Stimulated activated CD8-positive, alpha-beta memory T cell treated with anti-CD3 and anti-CD28 coated beads, Interleukin-4, amount 100 ng/mL, for 48 hours (primary cell): Measurements from ENCODE around the gene MROH2A.
"Not testable (repeated sequence)": the region's sequence is repeated elsewhere in the genome, so short reads cannot be mapped to it uniquely, and the experiment has no call there.

Source experiments
- DNase-seq: peaks from one replicate; pipeline ENCODE4 v3.0.0-alpha.2; 2020

Gene MROH2A, protein sequence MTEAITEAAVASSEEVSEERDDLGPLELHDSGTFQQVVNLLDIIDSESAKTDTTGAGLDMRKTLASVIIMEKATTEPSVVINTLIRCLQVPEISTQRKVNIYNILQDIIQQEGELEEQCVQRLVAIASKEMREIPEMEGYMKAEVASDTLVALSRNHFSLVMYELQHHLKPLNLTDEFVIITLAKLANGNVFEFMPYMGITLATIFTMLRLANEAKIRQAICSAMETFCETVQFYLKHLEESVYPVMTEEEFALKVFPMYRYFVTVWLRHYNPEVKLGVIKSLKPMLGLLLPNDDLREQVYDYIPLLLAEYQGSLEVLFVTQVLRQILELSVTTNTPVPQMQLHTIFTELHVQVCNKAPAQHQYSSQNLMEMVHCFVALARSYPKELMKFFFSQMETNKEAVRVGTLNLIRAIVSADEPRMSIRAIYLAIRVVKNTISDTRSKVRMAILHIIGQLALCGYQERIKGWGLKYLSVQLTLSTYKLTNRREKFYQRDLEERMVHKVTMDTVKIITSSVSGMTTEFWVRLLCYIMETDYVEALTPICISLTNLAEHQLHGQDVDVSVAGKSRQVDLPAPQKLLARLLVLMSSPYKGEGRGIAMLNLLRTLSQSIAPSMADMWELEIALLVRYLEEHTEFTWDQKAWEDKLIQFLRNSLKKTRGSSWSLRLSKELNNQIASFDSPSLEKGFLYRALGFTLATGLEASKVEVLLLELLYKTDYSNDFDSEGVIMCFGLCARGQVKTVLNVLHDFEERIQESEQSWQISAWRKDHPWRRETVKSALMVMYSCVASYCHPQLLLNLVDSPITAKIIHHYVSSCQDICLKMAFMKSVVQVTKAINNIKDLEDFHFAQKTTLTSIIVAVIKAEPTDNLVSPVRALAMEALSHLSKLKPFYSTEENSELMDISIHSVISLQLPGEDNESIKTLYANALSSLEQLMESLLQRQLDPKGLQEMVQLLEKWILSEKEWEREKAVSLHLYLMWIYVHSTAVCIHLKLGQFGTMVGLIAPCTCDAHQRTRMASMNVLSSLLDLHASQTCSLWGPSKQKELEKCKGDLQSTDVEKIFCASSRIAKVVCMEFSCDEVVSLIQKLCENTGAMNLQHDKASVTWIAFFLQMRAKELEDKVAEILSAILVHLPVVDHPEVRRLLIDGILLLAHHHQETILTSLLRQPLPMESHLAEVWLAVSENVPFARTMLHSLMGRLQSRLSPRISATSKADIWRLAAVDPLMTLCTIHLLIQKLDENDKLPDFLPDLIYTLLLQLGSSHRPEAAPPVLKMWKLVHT (N-terminal part only)

DNA sequence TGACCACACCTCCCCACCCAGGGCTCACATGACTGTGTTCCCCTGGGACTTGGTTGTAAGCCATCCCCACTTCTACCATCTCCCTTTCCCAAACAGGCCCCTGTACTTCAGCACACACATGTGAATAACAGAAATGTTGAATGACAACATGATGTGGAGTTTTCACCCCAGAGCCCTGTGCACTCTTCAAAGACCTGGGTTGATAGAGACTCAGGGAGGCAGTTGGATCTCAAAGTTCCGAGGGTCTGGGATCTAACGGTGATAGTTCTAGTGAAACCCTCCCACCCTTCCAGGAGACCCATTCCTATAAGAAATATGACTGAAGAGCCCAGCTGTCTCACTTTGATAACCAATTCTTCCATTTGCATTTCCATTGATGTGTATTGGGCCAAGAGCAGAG is at the start of gene MROH2A:
Gene MROH2A, plus strand, starts transcription at position 301 of the 400 bp plus-strand sequence. CDS start 1,029 bp downstream, outside the sequence.
- DNase-seq, result no peak

DNA sequence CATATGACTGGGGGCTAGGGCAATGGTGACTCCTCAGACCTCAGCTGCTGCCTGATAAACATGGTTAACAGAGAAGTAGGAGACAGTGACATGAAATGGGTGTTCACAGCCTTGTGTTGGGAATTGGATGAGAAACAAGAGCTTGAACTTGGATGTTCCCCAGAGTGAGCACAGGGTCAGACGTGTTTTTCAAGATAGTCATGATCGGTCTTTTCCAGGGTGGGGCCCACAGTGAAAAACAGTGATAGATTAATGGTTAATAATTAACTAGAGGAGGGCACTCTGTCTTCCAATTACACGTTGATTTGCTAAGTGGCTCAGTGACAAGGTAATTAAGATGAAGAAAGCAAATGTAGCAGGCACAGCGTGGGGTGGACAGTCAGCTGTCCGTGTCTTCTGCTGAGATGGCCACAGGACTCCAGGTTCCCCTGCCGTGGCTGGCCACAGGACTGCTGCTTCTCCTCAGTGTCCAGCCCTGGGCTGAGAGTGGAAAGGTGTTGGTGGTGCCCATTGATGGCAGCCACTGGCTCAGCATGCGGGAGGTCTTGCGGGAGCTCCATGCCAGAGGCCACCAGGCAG is 49.3 kb upstream of the MROH2A start, which contains the start of gene UGT1A3:
Gene UGT1A3, plus strand, starts transcription at position 320 of the 579 bp plus-strand sequence. Its CDS starts 85 bp downstream, at position 405.
- DNase-seq, result no peak

DNA sequence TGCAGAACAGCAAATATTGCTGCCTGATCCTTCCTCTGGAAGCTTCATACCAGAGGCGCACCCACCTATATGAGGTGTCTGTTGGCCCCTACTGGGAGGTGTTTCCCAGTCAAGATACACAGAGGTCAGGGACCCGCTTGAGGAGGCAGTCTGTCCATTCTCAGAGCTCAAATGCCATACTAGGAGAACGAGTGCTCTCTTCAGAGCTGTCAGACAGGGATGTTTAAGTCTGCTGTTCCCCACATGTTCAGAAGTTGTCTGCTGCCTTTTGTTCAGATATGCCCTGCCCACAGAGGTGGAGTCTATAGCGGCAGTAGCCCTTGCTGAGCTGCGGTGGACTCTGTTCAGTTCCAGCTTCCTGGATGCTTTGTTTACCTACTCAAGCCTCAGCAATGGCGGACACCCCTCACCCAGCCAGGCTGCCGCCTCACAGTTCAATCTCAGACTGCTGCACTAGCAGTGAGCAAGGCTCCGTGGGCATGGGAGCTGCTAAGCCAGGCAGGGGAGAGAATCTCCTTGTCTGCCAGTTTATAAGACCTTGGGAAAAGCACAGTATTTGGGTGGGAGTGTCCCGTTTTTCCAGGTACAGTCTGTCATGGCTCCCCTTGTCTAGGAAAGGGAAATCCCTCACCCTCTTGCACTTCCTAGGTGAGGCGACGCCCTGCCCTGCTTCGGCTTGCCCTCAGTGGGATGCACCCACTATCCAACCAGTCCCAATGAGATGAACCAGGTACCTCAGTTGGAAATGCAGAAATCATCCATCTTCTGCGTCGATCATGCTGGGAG is 41.1 kb upstream of the MROH2A start:
- not testable (repeated sequence) for DNase-seq

DNA sequence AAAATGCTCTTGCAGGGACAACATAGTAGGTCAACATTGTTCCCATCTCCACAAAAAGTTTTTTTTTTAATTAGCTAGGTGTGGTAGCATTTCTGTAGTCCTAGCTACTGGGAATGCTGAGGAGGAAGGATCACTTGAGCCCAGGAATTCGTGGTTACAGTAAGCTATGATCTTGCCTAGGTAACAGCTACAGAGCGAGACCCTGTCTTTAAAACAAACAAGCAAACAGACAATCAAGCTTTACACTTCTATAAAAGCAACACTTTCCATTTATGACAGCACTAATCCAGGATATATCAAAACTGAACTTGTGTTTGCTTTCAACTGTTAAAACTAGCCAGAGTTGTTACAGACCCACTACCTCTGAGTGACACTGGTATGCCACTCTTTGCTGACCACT is 37.3 kb upstream of the MROH2A start:
- DNase-seq, result no peak

DNA sequence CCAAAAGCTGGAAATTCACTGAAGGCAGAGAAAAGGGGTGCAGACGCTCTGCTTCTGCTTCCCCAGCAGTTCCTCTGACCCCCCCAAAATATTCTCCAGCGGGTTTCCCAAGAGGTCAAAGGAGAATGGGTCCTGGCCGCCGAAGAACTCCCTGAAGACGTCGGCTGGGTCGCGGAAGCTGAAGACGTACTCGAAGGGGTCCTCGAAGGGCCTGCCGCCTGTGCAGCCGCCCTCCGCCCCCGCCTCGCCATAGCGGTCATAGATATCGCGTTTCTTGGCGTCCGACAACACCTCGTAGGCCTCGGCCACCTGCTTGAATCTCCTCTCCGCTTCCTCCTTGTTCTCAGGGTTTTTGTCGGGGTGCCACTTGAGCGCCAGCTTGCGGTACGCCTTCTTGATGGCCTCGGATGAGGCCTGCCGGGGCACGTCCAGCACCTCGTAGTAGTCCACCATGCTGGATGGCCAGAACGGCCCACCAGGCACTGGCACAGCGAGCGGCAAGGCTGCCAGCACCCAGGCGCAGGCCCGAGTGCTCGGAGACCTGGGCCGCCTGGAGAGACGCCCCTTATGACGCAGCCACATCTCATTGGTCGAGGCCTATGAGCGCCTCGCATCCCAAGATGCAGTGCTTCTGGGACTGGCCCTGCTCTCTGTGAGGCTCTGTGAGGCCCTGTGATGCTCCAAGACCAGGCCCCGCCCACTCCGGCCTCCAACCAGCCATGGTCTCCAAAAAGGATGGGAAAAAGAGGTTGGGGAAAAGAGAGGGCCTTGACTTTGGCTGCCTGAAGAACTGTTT is 34.5 kb upstream of the MROH2A start:
- DNase-seq, result no peak

DNA sequence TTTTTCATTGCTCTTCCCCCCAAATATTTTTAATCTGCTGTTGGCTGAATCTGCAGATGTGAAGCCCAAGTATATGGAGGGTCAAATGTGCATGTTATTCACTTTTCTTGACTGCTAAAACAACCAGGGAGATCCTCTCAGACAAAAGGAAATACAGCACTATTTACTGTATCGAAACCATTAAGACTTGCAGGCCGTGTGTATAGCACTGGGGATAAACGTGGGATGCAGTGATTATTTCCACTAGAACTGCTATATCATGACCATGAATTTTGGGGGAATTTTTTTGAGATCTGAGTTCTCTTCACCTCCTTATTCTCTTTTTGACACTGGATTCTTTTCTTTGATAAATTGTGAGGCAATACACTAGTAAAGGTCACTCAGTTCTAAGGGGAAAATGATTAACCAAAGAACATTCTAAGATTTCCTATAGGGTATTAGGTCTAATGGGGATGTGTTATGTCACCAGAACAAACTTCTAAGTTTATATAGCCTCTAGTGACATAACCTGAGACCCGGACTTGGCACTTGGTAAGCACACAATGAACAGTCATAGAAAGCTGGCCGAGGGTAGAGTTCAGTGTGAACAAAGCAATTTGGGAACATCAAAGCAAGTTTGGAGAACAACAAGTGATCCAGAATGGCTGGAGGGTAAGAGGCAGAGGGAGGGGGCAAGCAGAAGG is 32.9 kb upstream of the MROH2A start:
- DNase-seq, result no peak

DNA sequence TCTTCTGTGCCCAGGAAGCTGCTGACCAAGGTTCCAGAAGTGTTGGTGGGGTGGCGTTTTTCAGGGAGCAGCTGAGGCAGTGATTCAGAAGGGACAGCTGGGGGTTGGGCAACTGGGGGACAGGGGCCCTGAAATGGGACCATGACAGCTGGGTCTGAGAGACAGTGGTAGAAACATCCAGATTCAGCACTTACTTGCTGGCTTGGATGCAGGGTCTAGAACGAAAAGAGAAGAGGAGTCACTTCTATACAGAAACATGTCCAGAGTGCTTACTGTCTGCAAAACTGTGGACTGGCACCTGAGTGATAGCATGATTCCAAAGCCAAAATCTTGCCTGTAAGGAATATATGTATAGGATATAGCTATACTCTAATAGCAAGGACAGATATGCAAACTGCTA is 32.3 kb upstream of the MROH2A start:
- not testable (repeated sequence) for DNase-seq

DNA sequence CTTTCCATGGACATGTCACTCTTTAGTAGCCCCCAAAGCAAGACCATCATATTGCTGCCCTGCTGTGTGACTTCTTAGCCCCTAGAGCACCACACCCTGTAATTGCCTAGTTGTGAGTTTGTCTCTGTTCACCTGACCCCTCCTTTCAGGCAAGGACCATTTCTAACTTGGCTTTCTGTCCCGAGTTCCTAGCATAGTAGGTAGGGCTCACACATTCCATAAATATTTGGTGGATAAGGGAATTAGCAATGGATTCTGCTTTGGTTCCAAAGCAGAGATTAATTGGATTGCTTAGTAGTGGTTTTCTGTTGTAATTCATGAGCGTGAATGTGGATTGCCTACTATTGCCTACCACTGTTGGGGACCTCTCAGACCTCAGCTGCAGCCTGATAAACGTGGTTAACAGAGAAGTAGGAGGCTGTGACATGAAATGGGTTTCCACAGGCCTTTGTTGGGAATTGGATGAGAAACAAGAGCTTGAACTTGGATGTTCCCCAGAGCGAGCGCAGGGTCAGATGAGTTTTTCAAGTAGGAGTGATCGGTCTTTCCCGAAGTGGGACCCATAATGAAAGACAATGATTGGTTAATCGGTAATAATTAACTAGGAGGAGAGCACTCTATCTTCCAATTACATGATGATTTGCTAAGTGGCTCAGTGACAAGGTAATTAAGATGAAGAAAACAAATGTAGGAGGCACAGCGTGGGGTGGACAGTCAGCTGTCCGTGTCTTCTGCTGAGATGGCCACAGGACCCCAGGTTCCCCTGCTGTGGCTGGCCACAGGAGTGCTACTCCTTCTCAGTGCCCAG is 31.5 kb upstream of the MROH2A start:
- no peak for DNase-seq

DNA sequence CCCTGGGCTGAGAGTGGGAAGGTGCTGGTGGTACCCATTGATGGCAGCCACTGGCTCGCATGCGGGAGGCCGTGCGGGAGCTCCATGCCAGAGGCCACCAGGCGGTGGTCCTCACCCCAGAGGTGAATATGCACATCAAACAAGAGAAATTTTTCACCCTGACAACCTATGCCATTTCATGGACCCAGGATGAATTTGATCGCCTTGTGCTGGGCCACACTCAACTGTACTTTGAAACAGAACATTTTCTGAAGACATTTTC is 30.9 kb upstream of the MROH2A start:
- no peak for DNase-seq

DNA sequence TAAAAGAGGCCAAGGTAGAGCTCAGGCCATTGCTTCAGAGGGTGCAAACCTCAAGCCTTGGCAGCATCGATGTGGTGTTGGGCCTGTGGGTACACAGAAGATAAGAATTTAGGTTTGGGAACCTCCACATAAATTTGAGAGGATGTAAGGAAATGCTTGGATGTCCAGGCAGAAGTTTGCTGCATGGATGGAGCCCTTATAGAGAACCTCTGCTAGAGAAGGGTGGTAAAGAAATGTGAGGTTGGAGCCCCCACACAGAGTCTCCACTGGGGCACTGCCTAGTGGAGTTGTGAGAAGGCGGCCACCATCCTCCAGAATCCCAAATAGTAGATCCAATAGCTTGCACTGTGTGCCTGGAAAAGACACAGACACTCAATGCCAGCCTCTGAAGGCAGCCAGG is 27.4 kb upstream of the MROH2A start:
- DNase-seq, result not testable (repeated sequence)

DNA sequence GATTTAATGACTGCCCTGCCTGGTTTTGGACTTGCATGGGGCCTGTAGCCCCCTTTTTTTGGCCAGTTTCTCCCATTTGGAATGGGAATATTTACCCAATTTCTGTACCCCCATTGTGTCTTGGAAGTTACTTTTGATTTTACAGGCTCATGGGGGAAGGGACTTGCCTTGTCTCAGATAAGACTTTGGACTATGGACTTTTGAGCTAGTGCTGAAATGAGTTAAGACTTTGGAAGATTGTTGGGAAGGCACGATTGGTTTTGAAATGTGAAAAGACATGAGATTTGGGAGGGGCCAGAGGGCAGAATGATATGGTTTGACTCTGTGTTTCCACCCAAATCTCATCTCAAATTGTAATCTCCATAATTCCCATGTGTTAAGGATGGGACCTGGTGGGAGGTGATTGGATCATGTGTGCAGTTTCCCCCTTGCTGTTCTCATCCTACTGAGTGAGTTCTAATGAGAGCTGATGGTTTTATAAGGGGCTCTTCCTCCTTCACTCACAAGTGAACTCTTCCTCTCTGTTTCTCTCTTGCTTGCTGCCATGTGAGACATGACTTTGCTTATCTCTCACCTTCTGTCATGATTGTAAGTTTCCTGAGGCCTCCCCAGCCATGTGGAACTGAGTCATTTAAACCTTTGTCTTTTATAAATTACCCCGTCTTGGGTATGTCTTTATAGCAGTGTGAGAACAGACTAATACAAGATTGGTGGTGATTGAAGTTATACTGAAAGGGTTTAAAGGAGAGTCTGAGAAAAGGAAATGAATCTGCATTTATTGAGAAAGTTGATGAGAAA is 26.7 kb upstream of the MROH2A start:
- DNase-seq, result not testable (repeated sequence)

DNA sequence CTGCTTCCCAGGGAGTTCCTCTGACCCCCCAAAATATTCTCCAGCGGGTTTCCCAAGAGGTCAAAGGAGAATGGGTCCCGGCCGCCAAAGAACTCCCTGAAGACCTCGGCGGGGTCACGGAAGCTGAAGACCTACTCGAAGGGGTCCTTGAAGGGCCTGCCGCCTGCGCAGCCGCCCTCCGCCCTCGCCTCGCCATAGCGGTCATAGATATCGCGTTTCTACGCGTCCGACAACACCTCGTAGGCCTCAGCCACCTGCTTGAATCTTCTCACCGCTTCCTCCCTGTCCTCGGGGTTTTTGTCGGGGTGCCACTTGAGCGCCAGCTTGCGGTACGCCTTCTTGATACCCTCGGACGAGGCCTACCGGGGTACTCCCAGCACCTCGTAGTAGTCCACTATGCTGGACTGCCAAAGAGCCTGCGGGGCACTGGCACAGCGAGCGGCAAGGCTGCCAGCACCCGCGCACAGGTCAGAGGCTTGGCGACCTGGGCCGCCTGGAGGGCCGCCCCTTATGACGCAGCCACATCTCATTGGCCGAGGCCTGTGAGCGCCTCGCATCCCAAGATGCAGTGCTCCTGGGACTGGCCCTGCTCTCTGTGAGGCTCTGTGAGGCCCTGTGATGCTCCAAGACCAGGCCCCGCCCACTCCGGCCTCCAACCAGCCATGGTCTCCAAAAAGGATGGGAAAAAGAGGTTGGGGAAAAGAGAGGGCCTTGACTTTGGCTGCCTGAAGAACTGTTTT is 23.1 kb upstream of the MROH2A start:
- DNase-seq, result no peak

DNA sequence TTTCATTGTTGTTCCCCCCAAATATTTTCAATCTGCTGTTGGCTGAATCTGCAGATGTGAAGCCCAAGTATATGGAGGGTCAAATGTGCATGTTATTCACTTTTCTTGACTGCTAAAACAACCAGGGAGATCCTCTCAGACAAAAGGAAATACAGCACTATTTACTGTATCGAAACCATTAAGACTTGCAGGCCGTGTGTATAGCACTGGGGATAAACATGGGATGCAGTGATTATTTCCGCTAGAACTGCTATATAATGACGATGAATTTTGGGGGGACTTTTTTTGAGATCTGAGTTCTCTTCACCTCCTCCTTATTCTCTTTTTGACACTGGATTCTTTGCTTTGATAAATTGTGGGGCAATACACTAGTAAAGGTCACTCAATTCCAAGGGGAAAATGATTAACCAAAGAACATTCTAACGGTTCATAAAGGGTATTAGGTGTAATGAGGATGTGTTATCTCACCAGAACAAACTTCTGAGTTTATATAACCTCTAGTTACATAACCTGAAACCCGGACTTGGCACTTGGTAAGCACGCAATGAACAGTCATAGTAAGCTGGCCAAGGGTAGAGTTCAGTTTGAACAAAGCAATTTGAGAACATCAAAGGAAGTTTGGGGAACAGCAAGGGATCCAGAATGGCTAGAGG is 21.6 kb upstream of the MROH2A start:
- no peak for DNase-seq

DNA sequence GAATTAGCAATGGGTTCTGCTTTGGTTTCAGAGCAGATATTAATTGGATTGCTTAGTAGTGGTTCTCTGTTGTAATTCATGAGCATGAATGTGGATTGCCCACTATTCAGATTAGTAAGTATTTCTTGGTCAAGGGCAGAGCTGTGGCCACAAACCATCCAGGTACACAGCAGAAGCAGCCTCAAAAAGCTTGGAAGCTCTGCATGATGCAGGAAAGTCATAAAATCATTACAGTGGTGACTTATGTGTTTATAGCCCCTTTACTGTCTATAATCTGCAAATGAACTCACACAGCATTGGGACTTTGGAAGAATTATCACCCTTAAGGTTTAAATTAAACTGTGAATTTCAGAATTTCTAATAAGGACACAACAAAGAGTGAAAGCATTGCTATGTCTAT is 20.0 kb upstream of the MROH2A start:
- no peak for DNase-seq

DNA sequence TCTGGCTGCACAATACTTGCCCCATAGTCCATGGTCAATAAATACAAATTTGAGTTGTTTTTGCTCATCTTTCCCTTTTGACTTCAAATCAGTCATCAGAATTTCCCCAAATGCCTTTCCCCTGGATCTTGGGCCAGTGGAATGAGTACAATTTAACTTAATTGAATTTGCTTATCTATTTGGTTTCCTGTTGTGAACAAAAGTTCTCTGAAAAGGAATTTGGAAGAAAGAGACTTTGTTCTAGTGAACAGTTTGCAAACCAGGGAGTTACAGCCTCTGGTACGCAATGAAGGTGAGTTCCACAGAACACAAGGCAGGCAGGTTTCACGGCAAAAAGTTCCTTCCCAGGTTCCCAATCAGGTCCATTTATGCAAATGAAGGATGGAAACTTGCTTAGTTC is 19.3 kb upstream of the MROH2A start:
- no peak for DNase-seq

DNA sequence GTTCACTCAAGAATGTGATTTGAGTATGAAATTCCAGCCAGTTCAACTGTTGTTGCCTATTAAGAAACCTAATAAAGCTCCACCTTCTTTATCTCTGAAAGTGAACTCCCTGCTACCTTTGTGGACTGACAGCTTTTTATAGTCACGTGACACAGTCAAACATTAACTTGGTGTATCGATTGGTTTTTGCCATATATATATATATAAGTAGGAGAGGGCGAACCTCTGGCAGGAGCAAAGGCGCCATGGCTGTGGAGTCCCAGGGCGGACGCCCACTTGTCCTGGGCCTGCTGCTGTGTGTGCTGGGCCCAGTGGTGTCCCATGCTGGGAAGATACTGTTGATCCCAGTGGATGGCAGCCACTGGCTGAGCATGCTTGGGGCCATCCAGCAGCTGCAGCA is 18.1 kb upstream of the MROH2A start, which contains the start of gene UGT1A1:
Gene UGT1A1, plus strand, starts transcription at position 228 of the 400 bp plus-strand sequence. Its CDS starts 18 bp downstream, at position 246.
- DNase-seq, result no peak

DNA sequence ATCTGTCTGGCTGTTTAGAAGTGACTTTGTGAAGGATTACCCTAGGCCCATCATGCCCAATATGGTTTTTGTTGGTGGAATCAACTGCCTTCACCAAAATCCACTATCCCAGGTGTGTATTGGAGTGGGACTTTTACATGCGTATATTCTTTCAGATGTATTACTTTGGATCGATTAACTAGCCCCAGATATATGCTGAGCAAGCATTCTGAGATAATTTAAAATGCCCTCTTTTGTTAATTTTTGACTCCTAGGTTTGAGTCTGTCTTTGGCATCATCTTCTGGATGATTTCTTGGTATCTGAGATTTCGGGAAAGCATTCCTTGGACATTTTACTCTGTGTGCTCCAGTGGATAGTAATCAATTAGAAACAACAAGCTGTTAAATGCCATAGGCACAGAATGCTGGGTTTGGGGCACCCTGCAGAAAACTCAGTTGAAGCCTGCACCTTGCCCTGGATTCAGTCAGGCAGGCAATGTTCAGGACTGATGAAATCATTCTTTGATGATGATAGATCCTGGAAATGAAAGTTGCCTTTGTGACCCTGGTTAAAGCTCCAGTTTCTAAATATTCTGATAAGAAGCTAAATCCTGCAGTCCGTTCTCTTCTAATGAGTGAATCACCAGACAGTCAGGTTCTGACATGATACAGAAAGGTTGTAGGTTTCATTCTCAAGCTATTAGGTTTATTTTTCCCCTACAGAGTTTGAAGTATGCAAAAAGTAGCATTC is 16.9 kb upstream of the MROH2A start:
- DNase-seq, result no peak
